SKM-1 (cell line): Measurements from ENCODE around the gene IGFBP5.

ENCODE experiments used
- DNase-seq: peaks from one replicate; lab custom pipeline; 2025; ENCODE audit not compliant: unreplicated experiment; lab: John Stamatoyannopoulos, UW

IGFBP5 gene, protein sequence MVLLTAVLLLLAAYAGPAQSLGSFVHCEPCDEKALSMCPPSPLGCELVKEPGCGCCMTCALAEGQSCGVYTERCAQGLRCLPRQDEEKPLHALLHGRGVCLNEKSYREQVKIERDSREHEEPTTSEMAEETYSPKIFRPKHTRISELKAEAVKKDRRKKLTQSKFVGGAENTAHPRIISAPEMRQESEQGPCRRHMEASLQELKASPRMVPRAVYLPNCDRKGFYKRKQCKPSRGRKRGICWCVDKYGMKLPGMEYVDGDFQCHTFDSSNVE

DNA sequence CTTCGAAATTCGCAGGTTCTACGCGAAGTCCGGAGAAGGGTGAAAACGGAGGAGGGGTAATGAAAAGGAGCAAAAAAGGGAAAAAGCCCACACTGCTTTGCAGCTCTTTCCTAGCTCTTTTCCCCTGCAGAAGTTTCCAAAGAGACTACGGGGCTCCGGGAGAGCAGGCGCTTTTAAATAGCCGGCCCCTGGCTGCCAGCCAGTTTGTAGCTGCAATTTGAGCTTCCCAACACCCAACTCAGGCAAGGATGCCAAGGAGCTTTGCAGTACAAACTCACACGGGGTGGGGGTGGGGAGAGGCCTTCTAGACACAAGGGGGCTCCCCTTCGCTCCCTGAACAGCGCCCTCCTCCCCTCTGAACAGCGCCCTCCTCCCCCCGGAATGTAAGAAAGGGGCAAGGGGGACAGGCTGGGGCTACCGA is at the start of gene IGFBP5:
TSS of gene IGFBP5 (minus strand) at position 149 of the 421 bp plus-strand sequence. CDS start 774 bp downstream, outside the sequence.
- DNase-seq, result no peak

DNA sequence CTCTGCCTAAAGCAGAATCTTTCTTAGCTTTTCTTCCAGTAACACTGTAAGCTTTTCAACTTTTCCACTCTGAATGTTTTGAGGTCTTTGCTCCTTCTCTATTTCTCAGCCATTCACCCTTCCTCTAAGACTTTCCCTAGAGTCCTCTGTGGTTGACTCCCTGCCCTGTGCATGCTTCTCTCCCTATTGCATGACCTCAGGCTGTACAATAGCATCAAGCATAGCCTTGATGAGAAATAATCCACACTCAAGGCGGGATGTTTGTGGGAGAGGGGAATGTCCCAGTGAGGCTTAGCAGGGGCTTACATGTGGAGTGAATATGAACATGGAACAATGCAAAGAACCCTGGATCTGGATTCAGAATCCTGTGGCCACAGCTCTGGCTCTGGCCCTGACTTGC is 48.4 kb upstream of the IGFBP5 start:
- no peak for DNase-seq

DNA sequence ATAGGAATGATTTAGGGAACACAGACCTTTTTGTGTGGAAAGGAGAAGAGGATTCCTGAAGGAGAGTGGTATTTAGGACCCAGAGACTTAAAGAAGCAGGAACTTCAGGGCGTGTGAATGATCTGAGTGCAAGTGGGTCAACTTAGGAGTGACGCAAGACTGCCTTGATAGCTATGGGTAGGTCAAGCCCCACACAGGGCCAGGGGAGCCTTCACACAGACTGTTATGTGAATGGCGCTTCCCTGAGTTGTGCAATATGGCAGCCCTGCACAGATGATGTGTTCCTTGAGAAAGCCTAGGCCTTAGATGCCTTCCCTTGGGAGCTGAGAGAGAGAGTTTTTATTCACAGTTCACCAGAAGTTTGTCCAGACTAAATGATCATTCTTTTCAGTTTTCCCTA is 47.1 kb upstream of the IGFBP5 start:
- no peak for DNase-seq

DNA sequence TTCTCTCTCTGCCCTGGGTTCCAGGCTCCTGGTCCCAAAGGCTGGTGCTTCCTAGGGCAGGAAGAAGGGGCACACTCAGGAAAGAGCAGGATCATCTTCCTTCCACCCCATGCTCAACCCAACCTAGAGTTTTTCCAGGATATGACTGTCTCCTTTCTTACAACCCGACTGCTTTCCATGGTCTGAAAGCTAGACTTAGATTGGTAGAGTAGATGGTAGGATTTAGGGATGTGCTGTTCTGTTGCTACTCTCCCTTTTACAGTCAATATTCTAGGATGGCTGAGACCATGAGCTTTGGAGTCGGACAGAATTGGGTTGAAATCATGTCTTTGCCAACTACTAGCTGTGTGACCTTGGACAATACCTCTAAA is 45.9 kb upstream of the IGFBP5 start:
- no peak for DNase-seq

DNA sequence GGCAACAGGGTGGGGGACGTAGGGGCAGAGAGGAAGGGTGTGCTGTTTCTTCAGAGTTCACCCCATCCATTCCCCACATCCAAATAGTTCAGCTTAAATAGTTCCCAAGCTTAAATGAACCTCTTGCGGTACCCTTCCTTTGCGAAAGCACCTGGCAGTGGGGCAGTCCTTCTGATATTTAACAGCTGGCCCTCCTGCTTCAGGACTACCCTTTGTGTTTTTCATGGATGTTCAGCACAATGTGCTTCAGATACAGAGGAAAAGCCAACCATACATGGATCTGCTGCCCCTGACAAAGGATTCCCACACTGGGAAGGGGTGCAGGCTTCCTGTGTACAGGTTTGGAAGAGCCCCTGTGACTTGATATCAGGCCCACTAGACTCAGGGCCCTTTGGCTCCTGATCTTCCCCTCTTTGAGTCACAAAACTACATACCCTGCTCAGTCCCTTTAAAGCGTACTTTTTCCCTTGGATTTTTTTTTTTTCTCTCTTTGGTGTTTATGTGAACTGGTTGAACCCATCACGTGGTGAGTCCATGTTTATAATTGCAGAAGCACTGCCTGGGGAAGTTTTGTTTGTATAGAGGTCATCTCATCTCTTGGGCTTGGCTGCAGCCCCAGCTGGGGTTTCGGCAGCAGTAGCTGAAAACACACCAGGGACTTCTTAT is 45.3 kb upstream of the IGFBP5 start:
- DNase-seq, result no peak

DNA sequence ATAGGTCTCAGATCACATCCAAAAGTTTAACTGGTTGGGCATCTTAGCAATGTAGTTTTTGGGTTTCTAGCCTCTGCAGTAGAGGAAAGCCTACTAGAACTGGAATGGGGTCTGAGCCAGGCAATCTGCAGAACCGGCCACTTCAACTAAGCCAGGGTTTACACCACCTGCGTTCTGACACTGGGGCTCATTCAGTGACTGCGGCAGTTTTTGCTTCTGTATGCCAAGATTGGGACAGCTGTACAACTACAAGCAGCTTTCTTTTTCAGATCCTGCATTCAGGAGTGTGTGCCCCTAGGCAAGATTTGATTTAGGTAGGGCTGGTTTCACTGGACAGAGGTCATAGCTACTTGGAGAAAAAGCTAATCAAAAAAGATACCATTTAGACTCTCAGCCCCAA is 43.7 kb upstream of the IGFBP5 start:
- DNase-seq, result no peak

DNA sequence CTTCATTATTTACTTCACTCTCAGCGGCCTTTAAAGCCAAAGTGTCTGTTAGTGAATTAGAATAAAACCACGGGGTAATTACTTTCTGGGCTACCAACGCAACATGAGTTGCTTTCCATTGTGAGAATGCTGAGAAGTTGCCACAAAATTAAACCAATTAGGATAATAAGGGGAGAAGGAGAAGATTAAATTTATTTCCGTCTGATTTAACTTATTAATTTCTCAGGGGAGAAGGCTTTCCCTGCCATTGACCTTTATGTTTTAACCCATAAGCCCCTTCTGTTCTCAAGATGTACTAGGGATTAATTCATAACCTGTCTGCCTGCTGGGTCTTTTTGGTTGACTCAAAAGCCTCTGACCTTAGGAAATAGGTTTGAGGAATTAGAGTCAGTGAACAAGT is 42.3 kb upstream of the IGFBP5 start:
- DNase-seq, result no peak

DNA sequence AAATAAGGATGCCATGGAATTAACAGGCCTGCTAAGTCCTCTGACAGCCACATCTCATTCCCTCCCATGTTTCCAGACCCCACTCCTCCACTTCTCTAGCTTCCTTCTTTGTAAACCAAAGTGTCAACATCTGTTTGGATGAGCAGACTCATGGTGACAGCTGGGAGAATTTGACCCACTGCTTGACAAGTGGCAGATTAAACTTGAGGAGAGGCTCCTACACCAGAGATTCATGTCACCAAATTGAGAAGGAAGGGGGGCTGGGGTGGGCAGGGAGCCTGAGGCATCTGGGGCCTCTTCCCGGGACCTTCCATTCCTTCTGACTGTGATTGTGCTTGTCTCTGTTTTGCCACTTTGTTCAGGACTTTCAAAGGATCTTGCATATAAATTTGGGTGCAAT is 41.0 kb upstream of the IGFBP5 start:
- no peak for DNase-seq

DNA sequence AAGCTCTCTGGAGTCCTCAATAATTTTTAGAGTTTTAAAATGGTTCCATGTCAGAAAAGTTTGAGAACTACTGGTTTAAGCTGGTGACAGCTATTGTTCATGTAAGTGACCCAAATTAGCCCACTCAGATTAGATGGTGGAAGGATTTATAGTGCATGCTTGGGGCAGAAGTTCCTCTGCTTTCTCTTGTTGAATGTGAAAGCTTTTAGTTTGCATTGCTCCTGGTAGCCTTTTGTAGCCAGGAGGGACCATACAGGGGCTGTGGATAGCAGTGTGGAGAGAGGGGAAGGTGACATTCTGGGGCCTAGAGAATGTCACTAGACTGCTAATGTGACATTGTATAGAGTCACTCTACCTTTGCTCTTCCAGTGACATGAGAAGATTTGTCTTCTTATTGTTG is 40.3 kb upstream of the IGFBP5 start:
- no peak for DNase-seq

DNA sequence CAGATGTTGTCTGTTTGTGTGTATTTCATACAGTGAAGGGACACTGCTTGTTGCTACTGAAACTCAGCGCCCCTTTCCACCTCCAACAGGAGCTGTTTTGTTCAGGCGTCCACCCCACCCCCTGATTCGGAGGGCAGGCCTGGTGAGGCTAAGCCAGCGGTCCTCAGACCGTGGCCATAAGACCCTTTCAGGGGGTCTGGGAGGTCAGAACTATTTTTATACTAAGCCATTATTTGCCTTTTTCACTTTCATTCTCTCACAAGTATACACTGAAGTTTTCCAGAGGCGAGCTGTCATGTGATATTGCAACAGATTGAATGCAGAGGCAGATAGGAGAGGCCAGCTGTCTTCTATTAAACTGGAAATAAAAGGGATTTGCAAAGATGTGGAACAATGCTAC is 39.7 kb upstream of the IGFBP5 start:
- DNase-seq, result no peak

DNA sequence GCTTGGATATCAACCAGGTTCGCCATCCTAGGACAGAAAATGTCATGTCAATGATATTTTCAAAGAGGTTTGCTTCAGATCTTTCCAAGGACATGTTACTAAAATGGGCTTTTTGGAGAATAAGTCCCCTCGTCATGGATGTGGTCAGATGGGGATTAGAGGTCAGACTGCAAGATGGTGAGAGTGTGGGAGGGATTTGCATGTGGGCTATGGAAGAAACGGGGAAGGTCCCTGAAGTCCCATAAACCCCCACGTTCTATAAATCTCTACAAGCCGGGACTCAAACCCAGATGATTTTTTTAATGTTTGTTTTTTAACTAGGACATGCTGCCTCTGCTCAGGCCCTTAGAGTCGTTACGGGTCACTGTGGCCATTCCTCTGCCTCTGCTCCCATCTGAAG is 37.7 kb upstream of the IGFBP5 start:
- DNase-seq, result no peak

DNA sequence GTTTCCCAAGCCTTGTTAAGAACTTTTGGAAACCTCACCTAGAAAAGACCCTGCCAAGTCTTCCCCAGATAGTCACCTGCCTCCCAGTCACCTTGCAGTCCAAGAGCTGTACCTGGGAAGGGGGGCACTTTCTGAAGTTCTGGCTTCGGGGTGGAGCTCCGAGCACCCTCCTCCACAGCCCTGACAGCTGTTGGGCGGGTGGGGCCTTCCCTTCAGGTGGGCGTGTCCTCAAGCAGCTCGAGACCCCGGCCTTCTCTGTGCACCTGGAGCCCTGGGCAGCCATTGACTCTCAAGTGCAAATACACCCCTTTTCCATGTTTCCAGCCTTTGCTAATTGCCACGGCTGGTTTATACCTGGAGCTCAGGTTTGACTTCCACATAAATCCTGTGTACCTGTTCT is 37.0 kb upstream of the IGFBP5 start:
- no peak for DNase-seq

DNA sequence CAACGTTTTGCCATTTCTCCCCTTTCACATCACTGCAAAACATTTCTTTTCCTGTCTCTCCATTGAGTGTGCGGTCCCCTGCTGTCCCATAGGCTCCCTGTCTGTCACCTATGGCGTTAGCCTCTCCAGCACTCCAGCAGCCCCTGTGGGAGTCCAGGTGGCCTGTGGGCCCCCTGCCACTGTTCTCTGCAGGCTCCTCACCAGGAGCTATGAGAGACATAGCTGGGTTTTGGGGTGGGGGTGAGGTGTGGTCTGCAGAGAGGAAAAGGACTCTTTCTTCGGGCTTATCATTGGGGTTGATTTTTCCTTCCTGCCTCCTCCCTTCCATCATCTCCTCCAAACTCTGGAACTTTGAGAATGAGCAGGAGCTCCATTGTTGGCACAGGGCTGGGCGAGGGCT is 36.1 kb upstream of the IGFBP5 start:
- DNase-seq, result no peak

DNA sequence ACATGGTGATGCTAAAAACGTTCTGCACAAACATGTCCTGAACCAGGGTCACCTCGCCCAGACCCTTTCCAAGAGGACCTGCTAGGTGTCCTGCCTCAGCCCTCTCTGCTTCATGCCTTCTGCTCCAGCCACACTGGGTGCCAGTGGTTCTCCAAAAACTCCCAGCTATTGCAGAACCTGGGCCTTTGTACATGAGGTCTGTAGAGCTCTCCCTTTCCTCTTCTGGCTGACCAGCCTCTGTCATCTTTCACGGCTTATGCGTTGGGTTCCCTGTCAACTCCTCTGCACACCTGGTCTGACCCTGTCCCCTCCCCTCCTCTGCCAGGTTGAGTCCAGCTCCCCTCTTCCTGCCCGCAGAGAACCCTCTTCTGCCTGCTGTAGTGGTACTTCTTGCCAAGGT is 35.5 kb upstream of the IGFBP5 start:
- no peak for DNase-seq

DNA sequence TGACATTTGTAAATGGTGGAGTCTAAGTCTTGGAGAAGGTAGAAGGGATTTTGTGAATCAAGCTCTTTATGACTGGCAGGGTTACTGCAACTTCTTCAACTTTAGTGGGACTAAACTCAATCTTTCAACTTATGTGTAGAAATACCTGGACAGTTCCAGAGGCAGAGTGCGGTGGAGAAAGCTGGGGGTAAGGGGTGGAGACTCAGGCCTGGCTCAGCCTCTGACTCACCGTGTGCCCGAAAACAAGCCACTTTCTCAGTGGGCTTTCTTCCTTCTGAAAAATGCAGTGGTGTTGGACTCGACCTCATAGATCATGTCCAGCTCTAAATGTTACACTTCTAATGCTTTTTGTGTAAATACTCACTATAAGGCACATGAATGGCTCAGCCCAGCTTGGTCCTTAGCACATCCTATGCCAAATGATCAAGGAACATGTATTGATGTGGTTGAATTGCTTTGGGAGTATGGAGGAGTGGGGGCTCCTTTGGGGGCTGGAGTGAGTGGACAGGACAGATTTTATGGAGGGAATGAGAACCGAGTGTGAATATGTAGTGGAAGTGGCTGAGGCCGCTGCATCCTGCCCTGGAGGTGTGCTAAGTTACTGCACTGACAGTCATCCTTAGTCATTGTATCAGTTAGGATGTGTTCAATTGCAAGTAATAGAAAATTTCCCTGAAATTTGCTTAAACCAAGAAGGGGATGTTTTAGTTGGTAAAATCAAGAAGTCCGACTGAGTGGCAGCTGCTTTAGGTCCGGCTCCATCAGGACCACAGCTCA is 32.2 kb upstream of the IGFBP5 start:
- no peak for DNase-seq

DNA sequence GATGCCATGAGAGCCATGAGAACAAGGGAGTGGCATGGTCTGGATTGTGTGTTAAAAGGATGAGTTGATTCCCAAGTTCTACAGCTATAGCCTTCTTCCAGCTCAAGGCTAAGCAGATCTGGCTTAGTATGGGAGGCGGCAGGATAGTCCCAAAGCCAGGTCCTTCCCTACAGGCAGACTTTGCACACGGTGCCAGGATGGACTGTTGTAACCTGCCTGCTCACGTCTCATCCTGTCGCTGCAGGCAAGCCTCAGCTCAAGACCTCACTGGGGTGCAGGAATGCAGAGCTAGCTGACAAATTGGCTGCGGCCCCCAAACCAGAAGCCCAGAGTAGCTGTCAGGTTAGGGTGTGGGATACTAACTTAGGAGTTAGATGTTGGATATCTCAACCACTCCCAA is 28.8 kb upstream of the IGFBP5 start:
- no peak for DNase-seq

DNA sequence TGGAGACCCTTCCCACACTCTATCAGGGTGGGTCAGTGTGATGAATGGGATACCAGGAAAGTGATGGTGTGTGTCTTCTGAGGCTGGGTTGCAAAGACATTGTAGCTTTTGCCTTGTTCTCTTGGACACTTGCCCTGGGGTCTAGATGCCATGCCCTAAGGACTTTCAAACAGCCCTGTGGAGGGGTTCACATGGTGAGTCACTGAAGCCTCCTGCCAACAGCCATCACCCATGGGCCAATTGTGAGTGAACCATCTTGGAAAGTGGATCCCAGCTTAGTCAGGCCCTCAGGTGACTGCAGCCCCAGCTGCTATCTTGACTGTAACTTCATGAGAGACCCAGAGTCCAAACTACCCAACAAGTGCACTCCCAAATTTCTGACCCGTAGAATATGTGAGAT is 25.8 kb upstream of the IGFBP5 start:
- DNase-seq, result no peak

DNA sequence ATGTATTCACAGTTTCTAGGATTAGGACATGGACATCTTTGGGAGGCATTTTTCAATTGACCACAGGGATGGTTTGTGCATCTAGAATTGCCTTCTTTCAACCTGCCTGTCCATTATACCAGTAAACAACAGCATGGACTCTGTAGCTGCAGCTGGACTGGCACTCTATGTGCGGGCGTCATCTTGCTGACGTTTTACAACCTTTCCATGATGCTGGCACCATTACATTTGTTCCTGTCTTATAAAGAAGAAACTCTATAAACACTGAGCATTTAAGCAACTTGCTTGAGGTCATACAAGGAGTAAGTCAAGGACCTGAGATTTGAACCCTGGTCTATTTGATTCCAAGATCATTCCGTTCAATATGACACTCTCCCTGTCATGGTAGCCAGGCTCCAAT is 25.4 kb upstream of the IGFBP5 start:
- no peak for DNase-seq

DNA sequence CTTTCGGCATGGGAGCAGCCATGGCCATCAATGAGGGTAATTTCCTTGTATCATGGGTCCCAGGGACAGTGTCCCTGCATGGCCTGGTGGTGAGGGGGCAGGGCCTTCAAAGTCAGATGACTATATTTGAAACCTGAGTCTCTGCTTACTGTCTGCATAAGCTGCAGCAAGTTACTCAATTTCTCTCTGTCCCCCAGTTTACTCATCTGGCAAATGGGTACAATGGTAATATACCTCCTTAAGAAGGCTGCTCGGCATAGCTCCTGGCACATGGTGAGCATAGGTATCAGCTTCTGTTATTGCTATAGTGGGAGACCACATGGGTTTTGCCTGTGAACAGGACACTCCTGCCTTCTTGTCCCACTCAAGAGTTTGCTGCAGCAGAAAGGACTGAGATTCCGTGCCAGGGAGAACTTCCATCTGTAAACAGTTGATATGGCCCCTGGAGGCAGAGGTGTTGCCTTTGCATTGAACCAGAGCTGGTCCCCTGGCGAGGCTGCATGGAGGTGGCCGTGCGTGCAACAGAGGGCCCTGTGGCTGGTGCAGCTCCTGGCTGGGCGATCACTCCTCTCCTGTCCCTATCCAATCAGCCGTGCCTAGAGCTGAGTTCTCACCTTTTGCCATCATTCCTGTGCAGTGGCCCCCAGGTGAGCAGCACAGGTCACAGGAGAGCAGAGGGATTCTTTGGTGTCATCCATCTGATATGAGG is 22.7 kb upstream of the IGFBP5 start:
- DNase-seq, result no peak

DNA sequence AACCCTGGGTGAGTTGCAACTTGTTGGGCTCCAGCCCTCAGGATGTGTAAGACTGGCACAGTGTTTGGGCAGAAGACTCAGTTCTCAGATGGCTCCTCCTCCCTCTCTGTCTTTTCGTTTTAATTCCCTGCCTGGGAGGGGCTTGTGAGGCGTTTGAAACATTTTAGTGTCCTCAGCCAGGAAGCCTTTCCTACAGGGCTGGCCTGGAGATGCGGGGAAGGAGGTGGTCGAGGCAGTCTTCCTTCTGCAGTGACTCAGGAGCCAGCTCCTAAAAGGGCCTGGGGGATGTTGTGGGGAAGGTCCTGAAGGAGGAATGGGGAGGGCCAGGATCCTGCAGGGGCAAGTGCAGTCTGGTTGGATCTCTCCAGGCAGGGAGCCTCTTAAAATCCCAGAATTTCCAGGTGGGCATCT is 22.1 kb upstream of the IGFBP5 start:
- DNase-seq, result no peak

DNA sequence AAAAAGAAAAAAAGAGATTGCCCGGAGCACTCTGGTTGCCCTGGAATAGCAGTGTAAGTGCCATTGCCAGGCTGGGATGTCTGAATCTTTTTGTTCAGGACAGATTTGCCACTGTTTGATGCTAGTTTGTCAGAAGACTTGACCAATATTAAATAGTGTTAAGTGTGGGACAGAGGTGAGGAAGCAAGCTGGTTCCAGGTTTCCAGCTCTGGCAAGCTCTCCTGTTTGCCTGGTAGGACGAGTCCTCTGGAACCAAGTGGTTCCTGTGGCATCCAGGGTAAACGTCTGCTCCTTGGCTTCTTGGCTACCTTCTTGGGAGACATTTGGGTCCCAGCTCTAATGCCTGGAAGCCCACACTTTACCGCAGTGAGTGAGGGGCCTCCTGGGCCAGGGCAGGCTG is 20.8 kb upstream of the IGFBP5 start:
- DNase-seq, result no peak
